ENCODE results near the gene OR1F1.
"Not testable (repeated sequence)": the region's sequence is repeated elsewhere in the genome, so short reads cannot be mapped to it uniquely, and the experiment has no call there.

The OR1F1 gene

DNA sequence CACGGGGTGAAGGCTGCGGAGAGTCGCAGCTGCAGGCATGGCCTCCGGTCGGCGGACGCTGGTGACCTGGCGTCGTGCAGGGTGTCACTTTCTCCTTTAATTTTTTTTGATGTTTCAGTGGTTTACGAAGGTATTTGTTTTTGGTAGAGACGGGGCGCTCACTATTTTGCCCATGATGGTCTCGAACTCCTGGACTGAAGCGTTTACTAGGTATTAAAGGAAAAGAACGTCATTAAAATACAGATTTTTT lies 36.1 kb upstream of the OR1F1 start:
- FAIRE-seq: no peak

DNA sequence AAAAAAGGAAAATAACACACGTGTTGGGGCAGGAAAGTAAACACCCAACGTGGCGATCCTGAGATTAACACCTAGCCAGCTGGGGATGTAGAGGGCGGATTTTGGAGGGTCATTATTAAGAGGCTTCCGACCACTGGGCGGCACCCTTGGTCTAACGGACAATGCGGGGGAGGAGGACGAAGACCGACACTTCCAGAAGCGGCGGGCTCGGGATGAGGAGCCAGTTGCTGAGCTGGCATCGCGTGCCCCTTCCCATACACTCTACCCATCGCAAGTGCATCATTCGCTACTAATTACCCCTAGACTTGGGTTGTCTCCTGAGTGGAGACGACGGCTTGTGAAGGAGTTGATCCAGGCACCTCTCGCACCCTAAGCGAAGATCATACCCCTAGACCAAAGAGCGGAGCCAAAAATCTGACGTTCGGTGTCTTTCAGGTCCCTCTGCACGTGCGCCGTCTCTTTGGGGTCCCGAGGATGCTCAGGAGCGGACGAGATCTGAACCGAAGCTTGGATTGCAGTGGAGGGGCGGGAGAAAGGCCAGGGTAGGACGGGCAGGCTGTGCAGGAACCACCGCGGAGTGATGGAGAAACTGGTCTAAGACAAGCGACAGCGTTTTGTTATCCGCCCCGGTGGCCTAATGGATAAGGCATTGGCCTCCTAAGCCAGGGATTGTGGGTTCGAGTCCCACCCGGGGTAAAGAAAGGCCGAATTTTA lies 35.6 kb upstream of the OR1F1 start:
- FAIRE-seq: no peak

DNA sequence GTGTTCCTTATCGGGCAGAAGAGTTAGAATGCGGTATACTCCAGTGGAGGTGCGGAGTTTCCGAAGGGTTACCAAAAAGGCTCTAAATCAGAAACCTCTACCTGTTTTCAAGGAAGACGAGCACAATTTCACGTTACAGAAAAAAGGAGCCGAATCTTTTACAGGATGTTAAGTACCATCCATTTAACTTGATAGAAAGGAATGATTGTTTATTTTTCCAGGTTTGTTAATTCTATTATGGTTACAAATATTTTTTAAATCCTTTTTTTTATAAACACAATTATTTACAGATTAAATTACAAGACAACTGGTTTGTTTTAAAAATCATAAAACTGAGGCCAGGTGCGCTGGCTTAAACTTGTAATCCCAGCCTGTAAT lies 35.0 kb upstream of the OR1F1 start:
- no peak for FAIRE-seq

DNA sequence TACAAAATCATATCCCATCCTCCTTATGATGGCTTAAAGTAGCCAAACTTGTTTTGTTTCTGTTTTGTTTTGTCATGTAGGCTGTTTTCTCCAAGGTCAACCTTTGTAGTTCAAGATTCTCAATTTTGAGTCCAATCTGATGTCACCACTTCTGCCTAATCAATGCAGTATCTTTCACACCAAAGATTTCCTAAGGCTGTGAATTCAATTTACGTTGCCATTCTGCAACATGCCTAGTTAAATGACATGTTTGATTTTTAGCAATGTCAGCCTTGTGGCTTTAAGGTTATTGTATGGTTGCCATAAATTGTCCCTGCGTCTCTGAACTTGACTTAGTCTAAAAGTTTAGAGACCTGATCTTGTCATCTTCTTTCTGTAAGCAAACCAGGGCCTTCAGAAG lies 32.8 kb upstream of the OR1F1 start:
- no peak for FAIRE-seq

DNA sequence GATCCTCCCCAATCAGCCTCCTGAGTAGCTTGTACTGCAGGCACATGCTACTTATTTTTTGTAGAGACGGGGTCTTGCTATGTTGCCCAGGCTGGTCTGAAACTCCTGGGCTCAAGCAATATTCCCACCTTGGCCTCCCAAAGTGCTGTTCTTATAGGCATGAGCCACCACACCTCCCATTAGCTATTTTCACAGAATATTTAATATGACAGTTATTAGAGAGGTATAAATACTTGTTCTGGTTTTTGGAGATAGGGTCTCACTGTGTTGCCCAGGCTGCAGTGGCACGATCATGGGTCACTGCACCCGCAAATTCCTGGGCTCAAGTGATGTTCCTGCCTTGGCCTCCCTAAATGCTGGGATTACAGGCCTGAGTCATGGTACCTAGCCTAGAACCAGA lies 32.0 kb upstream of the OR1F1 start:
- FAIRE-seq: no peak

DNA sequence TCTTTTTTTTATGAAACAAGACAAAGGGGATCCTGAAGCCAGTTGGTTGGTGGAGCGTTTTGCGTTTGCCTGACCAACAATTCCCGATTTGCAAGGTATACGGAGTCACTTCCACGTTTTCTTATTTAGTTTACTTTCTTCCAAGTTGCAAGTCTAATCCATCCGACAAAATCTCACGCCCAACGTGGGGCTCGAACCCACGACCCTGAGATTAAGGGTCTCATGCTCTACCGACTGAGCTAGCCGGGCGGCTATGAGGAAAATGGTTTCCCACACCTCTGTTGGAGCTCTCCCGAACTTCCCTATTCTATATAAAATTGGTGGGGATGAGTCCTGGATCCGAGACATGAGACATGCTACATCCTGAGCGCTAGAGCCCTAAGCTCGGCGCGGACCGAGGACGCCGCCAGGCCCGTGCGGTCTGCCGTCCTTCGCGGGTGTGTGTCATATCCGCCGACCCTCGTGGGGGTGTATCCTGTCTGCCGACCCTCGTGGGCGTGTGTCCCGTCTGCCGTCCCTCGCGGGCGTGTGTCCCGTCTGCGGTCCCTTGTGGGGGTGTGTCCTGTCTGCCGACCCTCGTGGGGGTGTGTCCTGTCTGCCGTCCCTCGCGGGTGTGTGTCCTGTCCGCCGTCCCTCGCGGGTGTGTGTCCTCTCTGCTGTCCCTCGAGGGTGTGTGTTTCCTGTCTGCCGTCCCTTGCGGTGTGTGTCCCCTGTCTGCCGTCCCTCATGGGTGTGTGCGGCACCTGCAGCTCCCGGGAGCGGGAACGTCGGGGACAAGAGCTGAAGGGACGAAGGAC lies 30.6 kb upstream of the OR1F1 start:
- no peak for FAIRE-seq

DNA sequence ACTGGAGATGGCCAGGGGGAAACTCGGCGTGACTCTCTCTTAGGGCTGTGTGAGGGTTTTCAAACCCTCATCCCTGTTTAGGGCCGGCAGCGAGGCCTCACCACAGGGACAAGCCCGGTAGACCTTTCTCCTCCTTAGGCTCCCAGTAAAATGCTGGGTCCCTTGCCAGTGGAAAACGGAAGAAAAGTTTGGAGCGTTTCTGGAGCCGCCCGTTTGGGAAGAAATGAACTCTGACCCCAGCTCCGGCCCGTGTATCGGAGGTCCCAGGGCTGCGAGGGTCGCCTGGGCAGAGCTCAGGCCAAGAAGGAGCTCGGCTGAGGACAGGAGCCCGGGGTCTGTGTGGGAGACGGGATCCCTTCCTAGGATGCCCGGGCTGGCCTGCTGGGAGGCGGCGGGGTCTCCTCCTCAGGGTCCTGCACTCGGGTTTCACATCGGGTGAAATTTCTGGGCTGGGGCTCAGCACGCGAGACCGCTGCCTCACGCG lies 29.9 kb upstream of the OR1F1 start:
- no peak for FAIRE-seq

DNA sequence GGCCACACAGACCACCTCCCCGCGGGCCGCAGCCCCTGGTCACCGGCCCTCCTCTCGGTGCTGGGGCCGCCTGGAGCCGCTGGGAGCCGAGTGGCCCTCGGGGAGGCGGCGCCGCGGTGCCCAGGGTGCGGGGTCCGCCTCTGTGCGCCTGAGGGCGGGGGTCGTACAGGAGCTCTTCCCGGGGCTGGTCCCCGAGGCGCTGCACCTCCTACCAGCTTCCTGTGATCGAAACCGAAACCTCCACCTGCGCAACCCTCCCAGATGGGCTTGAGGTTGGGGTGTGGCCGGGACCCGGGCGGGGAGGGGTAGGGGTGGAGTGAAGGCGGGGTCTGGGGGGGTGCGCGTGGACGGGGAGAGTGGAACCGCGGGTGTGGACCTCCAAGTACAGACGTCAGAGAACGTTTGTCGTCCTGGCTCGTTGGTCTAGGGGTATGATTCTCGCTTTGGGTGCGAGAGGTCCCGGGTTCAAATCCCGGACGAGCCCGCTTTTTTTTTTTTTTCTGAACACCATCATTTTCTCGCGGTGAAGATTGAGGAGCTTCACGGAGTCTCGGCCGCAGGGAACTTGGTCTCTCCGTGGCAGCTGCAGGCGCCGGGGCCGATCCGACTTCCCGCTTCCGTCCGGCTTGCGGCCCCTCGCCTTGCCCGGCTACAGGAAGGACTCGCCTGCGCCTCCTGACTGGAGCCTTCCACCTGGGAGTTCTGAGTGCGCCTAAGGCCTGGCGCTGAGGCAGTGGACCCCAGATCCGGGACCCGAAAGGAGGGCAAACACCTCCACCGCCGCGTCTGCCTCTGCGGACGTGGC lies 29.3 kb upstream of the OR1F1 start:
- FAIRE-seq: no peak

DNA sequence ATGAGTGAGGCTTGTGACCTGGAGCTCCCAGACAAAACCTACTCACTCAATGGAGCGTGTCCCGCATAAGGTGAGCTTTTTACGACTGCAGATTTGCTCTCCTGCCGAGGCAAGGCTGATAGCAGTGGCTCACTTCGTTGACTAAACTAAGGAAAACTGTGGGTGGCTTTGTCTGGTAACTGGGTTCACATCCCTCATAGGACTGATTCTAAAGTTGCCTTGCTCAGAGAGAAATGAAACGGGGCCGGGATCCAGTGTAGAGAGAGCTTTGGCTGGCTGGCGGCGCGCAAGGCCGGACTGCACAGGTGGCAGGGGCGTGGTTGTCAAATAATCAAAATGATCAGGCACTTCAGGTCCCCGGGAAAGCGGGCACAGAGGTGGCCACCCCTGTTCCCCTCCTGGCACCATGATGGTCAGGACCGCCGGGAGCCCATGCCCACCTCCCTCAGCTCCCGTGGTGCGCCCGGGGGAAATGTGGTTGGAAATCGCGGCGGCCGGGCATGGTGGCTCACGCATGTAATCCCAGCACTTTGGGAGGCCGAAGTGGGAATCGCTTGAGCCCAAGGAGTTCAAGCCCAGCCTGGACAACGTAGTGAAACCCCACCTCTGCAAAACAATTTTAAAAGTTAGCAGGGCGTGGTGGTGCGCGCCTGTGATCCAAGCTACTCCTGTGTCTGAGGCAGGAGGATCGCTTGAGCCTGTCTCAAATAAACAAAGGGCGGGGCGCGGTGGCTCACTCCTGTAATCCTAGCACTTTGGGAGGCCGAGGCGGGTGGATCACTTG lies 26.6 kb upstream of the OR1F1 start:
- no peak for FAIRE-seq

DNA sequence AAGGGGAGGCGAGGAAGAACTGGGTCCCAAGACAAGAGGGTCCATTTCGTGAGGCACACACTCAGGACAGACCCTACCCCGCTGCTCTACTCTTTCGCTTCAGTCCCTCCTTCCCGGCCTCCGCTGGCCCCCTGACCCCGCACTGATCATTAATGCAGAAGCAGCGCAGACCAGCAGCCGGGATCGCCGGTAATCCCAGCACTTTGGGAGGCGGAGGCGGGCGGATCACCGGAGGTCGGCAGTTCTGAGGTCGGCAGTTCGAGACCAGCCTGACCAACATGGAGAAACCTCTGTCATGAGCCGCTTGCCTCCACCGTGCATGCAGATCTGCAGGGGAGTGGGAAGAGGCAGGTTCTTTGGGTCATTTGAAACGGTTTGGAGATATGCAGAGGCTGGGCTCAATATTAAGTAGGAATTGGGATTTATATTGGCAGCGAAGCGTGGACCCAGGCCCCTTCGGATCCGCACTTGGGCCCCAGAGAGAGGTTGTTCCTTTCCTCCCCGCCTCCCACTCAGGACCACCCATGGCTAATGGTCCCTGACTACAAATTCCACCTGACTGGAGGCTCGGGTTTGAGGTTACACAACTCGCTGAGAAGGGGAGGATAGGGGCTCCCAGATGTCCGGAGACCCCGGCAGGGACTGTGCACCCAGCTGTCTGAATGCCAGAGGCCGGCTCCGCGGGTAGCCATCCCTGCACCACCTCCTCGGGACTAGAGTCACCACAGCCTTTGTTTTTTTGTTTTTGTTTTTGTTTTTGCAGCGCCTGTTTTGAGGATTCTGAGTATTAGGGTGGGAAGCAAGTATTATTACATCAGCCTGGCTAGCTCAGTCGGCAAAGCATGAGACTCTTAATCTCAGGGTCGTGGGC lies 23.6 kb upstream of the OR1F1 start:
- FAIRE-seq: no peak

DNA sequence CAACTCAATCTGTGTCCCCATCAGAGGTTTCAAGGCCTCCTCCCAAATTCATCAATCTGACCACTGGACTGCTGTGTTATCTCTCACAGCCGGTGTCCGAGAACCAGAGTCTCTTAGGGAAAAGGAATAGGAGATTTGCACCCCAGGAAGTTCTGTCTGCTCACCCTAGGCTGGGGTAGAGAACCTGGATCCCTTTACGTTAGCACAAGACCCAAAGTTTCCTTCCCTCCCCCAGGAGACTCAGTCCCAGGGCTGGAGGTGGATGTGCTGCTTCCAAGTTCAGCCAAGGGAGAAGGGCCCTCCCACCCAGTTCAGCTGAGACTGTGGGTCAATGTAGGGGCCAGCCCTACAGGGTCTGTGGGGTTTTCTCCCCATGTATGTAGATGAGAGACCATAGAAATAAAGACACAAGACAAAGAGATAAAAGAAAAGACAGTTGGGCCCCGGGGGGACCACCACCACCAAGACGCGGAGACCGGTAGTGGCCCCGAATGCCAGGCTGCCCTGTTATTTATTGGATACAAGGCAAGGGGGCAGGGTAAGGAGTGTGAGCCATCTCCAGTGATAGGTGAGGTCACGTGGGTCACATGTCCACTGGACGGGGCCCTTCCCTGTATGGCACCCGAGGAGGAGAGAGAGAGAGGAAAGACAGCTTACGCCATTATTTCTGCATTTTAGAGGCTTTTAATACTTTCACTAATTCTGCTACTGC lies 22.7 kb upstream of the OR1F1 start:
- FAIRE-seq: no peak

DNA sequence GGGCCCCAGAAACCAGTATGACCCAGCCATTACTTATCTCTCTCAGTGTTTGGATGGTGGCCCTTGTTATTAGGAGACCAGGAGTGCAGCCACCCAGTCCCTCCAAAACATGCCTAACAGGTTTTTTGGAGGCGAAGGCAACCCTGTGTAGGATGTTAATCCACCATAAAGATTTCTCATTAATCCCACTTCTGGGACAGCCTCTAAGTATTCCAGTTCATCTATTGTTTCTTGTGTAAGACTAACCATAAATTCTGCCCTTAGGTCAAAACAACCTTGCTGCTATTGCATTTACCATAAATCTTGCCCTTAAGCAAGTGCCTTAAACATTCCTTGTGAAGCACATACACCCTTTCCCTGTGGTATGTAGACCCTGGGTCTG lies 21.5 kb upstream of the OR1F1 start:
- no peak for FAIRE-seq

DNA sequence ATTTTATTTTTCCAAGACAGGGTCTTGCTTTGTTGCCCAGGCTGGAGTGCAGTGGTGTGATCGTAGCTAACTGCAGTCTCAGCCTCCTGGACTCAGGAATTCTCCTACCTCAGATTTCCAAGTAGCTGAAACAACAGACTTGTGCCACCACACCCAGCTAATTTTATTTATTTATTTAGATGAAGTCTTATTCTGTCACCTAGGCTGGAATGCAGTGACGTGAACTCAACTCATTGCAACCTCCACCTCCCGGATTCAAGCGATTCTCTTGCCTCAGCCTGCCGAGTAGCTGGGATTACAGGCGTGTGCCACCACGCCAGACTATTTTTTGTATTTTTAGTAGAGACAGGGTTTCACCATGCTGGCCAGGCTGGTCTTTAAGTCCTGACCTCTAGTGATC lies 19.3 kb upstream of the OR1F1 start:
- FAIRE-seq: not testable (repeated sequence)

DNA sequence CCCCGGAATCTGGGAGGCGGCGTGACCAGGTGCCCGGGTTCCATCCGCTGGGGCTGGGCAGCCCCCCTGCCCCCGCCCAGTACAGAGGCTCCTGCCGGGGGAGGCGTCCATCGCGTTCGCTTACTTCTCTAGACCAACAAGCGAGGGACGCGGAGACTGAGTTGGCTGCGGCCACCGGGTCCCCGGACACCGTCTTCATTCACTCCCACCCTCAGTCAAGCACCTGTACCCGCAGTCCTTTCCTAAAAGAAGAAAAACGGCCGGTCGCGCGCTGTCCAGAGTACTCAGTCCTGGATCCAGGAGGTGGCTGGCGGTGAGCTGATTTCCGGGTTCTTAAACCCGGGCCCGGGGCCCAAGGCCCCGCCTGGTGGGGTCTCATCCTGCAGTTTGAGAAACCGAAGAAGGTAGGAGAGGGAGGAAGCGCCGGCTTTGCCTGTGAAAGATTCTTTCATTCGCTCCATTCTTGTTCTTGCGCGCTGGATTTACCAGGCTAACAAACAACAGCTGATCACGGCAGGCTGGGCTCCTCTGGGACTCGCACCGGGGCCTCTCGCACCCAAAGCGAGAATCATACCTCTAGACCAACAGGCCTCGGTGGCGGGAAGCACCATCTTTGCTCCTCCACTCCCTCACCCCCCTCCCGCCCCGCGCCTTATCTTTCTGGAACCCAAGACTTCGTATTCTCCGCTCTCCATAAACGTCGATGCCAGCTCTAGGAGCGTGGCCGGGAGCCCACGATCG lies 17.4 kb upstream of the OR1F1 start:
- FAIRE-seq: no peak

DNA sequence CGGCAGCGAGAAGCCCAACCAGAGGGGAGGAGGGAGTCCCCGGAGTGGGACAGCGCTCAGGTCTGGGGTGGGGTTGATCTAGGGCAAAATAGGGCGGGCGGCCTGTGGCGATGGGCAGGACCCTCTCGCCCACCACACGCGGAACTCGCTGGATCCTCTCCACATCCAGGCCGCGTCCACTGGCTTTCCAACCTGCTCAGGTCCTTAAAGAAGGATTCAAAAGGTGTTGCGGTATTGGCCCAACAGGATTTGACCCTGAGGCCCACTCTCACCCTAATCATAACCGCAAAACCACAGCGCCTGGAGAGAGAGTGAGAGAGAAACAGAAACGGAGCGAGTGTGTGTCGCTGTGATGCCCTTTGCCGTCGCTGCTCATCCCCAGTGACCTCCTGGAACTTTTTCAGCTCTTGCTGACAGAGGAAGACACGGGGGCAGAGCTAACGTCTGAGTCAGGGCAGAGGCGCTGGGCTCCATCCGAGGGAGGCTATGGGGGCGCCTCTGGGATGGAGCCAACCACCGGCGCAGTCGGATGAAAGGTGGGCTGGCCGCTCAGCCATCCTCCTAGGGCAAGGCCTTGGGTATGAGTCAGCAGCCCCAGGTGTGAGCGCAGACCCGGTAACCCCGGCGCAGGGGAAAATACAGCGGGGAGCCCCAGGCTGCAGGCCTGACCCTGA lies 16.7 kb upstream of the OR1F1 start:
- no peak for FAIRE-seq

DNA sequence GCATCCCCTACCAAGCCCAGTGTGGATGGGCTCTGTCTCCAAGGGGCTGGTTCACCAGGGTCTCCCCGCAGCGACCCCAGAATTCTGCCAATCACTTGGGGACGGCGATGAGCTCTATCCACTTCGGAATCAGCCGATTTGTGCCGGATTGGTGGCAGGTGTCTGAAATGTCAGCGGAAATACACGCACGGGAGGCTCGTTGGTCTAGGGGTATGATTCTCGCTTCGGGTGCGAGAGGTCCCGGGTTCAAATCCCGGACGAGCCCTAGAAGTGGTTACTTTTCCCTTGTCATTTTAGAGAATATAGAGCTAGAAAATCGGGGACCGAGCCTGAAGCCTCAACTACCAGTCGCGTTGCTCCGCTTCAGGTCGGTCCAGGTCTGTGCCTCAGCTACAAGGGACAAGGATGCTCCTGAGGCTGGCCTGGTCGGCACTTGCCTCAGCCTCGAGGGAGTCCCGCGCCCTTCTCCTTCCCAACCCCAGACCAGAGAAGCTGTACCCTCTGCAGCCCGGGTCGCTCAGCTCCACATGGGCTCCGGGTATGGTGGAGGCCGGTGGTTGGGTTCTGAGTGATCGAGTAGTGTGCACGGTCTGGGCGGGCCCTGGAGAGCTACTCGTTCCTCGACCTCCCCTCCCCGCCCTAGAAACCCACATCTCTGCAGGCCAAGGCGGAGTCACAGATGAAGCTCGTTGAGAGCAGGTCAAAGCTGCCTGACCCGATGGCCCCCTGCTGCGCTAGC lies 16.0 kb upstream of the OR1F1 start:
- no peak for FAIRE-seq

DNA sequence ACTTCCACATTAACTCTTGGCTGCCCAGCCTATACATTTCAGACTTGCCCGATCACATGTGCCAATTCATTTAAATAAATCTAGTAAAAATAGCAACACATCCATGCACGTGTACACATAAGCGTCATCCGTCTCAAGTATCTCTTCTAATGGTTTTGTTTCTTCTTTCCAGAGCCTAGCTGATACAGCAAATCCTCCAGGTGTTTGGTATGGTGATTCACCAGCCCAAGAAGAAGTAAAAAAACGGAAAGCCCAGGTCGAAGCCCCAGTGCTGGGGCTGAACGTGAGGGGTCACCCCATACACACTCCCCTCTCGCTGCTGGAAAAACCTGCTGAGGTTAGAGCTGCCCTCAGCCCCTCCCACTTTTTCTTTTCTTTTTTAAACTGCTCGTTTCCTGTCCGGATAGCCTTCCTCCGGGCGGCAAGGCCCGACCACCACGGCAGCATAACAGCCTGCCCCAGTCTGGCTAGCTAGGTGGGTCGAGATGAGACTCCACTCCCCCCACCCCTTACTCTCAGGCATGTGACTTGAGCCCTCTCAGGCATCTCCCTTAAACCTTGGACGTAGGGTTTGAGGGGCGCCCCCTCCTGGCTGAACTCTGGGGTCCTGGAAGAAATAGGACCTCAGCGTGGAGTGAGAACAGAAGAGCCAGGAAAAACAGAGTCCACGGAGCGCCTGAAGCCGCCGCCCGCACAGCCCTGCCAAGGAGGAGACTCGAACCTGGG lies 13.9 kb upstream of the OR1F1 start:
- FAIRE-seq: no peak

DNA sequence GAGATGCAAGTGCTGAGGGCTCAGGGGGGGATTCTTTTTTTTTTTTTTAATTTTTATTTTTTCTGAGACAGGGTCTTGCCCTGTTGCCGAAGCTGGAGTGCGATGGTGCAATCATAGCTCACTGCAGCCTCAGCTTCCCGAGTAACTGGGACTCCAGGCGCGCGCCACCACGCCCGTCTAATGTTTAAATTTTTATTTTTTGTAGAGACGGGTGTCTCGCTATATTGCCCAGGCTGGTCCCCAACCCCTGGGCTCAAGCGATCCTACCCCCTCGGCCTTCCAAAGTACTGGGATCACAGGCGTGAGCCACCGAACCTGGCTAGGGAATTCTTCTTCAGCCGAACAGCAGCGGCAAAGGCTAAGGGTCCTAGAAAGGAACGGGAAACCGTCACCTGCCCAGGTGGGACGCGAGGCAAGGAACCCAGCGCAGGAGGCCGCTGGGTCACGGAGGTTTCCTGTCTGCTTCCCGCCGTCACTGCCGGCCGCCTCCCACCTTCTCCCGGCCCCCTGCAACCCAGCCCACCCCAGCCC lies 13.3 kb upstream of the OR1F1 start:
- no peak for FAIRE-seq
